ENCODE measurements around the gene REXO4. TPM values are rescaled to one million over a fixed set of nuclear protein-coding genes. Genes with fewer than 3 reads are reported as not detected.
"Not testable (repeated sequence)": the region's sequence is repeated elsewhere in the genome, so short reads cannot be mapped to it uniquely, and the experiment has no call there.

The REXO4 gene
- polyA plus RNA-seq, 4 donors, result 29.4 to 32.1 (median 30.7) TPM

GRCh38 chr9:133451865-133452264 is 34.1 kb upstream of the REXO4 start:
- DNase-seq (ENCODE audit: low read depth in 4 of 4, low spot score in 3 of 4), result not testable (repeated sequence)

DNA sequence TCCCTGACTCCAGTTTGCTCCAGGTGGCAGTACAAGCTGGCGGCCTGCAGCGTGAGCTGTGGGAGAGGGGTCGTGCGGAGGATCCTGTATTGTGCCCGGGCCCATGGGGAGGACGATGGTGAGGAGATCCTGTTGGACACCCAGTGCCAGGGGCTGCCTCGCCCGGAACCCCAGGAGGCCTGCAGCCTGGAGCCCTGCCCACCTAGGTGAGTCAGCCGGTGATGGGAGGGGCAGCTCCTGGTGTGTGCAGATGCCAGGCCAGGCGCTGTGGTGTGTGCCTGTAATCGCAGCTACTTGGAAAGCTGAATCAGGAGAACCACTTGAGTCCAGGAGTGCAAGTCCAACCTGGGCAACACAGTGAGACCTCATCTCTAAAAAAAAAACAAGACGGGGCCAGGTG is 31.9 kb upstream of the REXO4 start:
- DNase-seq (ENCODE audit: low read depth in 4 of 4, low spot score in 3 of 4), result no peak

GRCh38 chr9:133448487-133448972 is 30.7 kb upstream of the REXO4 start:
- DNase-seq (ENCODE audit: low read depth in 4 of 4, low spot score in 3 of 4), result no peak

DNA sequence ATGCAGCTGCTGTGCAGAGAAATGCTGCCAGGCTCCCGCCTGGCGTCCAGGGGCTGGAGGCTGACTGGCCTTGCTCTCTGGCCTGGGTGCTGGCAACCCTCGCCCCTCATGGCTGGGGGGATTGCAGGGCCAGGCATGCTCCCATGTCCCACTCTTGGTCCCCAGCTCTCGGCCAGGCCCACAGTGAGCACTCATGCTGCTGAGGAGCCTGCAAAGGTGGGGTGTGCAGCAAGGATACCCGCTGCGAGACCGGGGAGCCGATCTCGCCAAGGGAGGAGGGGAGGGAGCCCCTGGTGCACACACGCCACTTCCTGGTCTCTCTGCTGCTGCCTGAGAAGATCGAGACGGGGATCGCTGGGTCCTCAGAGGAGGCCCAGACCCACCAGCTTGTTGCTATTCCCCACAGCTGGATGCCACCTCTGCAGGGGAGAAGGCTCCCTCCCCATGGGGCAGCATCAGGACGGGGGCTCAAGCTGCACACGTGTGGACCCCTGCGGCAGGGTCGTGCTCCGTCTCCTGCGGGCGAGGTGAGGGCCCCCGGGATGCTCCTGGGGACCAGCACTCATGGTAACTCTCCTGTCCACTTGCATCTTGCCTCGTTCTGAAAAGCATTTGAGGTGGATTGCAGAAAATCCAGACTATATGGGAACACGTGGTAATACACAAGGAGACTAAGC is 27.6 kb upstream of the REXO4 start:
- no peak for DNase-seq (ENCODE audit: low read depth in 4 of 4, low spot score in 3 of 4)

DNA sequence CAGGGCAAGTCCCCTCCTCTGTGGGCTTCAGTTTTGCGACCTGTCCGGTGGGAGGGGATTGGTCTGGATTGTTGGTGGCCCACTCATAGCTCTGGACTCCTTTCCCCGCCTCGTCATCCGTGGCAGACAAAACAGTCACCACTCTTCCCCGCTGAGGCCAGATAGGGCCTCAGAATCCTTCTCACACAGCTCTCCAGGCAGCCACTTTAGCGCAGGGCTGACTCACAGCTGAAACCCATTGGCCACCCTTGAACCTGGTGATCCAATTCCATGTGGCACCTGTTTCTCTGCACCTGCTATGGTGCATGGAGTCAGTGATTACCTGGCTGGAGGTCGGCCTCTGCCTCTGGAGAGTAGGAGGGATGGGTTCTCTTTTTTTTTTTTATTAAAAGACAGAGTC is 26.2 kb upstream of the REXO4 start:
- DNase-seq (ENCODE audit: low read depth in 4 of 4, low spot score in 3 of 4), result no peak

DNA sequence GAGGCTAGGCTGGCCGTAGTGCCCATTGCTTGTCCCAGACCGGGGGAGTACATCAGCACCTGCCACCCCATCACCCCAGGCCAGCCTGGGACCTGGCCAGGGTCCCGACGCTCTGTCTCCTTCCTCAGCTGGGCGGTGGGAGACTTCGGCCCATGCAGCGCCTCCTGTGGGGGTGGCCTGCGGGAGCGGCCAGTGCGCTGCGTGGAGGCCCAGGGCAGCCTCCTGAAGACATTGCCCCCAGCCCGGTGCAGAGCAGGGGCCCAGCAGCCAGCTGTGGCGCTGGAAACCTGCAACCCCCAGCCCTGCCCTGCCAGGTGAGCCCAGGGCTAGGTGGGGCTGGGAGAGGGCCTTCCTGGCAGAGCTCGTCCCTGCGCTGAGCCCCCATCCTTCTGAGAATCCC is 25.4 kb upstream of the REXO4 start:
- DNase-seq (ENCODE audit: low read depth in 4 of 4, low spot score in 3 of 4), result no peak

GRCh38 chr9:133441571-133441970 is 23.8 kb upstream of the REXO4 start:
- DNase-seq (ENCODE audit: low read depth in 4 of 4, low spot score in 3 of 4), result no peak

DNA sequence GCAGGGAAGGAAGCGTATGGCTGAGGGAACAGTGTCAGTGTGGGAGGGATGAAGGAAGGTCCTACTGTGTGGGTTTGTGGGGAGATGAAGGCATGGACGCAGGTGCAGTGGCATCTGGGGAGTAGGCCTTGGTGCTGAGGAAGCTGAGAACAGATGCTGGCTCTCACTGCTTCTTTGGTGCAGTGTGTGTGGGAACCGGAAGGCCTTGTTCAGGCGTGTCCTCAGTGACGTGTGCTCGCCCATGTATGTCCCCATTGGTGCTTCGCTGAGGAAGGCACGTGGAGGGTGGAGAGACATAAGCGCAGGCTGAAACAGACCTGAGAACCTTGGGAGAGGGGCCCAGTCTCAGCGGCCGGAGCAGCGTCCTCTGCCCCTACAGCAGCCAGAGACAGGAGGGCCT is 23.1 kb upstream of the REXO4 start:
- DNase-seq (ENCODE audit: low read depth in 4 of 4, low spot score in 3 of 4), result no peak

DNA sequence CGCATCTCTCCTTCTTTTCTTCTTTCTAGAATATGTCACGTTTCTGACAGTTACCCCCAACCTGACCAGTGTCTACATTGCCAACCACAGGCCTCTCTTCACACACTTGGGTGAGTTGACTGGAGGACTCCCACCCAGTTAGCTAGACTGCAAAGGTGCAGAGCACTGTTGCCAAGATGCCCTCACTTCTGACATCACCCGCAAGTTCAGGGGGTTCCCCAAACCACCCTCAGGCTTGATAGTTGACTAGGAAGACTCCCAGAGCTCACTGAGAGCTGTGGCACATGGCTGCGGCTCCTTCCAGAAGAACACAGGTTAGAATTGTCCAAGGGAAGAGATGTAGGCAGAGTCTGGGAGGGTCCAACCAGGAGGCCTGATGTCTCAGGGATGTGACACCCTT is 21.5 kb upstream of the REXO4 start:
- DNase-seq (ENCODE audit: low read depth in 4 of 4, low spot score in 3 of 4), result no peak

DNA sequence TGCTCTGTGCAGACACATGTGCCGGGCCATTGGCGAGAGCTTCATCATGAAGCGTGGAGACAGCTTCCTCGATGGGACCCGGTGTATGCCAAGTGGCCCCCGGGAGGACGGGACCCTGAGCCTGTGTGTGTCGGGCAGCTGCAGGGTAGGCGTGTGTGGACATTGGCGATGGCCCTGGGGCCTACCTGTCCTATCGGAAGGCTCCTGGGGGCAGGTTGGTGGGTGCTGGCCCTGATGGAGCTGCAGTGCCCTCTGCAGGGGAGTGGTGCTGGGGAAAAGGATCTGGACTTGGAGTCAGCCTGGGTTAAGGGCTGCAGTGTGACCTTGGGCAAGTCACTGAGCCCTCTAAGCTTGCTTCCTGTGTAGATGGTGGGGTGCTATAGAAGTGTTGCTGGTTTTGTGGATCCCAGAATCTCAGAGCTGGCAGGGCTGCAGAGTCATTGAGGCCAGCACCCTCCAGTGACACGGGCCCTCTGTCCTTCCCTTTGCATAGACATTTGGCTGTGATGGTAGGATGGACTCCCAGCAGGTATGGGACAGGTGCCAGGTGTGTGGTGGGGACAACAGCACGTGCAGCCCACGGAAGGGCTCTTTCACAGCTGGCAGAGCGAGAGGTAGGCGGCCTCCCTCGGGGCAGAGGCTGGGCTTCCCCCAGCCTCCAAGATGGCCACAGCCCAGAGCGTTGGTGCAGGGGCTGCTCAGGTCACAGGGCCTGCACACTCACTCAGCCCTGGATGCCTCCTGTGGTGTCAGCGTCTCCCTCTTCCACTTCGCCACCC is 20.1 kb upstream of the REXO4 start:
- DNase-seq (ENCODE audit: low read depth in 4 of 4, low spot score in 3 of 4), result no peak

DNA sequence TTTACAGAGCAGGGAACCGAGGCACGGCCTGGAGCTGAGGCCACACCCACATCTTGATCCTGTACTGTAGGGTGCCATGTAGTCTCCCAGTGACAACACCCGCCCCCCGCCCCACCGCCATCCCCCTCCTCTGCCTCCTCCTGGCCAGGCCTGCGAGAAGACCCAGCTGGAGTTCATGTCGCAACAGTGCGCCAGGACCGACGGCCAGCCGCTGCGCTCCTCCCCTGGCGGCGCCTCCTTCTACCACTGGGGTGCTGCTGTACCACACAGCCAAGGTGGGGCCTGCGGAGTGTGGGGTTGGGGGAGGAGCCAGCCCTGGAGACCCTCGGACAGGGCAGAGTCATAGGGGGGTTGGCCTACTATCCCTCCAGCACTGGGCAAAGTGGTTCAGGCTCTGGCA is 18.9 kb upstream of the REXO4 start:
- no peak for DNase-seq (ENCODE audit: low read depth in 4 of 4, low spot score in 3 of 4)

- no peak for DNase-seq (ENCODE audit: low read depth in 4 of 4, low spot score in 3 of 4)
Measured at GRCh38 chr9:133433351-133433843, 15.6 kb upstream of the REXO4 start.

GRCh38 chr9:133430244-133430643 is 12.4 kb upstream of the REXO4 start:
- DNase-seq (ENCODE audit: low read depth in 4 of 4, low spot score in 3 of 4), result no peak

- DNase-seq (ENCODE audit: low read depth in 4 of 4, low spot score in 3 of 4), result peak in 1 of 4 donors; percentile 31
Measured at GRCh38 chr9:133429641-133430161, 11.9 kb upstream of the REXO4 start.

DNA sequence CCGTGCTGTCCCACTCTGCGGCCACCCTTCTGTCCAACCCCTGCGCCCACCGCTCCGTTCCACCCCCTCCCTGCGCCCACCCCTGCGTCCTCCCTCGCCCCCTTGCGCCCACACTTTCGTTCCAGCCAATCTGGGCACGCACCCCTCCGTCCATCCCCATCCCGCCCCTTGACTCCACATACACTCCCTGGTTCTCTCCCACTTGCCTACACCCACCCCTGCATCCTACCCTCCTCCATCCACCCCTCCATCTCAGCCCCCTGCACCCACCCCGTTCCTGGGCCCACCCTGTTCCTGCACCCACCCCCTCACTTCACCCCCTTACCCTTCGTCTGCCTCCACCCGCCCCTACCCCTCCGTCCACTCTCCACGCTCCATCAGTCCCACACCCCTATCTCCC is 11.4 kb upstream of the REXO4 start:
- DNase-seq (ENCODE audit: low read depth in 4 of 4, low spot score in 3 of 4), result no peak

GRCh38 chr9:133428617-133429101 is 10.8 kb upstream of the REXO4 start:
- DNase-seq (ENCODE audit: low read depth in 4 of 4, low spot score in 3 of 4), result peak in 2 of 4 donors; percentile 20 to 35

GRCh38 chr9:133427658-133428348 is 10.0 kb upstream of the REXO4 start:
- no peak for DNase-seq (ENCODE audit: low read depth in 4 of 4, low spot score in 3 of 4)

DNA sequence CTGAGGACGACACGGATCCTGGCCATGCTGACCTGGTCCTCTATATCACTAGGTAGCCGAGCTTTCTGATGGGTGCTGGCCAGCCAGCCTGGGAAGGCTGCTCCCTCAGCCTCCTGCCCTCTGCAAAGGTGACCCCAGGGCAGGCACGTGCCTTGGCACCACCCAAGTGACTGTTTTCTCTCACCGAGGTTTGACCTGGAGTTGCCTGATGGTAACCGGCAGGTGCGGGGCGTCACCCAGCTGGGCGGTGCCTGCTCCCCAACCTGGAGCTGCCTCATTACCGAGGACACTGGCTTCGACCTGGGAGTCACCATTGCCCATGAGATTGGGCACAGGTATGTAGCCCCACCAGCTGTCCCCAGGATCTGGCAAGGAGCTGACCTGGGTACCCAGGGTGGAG is 8.2 kb upstream of the REXO4 start:
- no peak for DNase-seq (ENCODE audit: low read depth in 4 of 4, low spot score in 3 of 4)

DNA sequence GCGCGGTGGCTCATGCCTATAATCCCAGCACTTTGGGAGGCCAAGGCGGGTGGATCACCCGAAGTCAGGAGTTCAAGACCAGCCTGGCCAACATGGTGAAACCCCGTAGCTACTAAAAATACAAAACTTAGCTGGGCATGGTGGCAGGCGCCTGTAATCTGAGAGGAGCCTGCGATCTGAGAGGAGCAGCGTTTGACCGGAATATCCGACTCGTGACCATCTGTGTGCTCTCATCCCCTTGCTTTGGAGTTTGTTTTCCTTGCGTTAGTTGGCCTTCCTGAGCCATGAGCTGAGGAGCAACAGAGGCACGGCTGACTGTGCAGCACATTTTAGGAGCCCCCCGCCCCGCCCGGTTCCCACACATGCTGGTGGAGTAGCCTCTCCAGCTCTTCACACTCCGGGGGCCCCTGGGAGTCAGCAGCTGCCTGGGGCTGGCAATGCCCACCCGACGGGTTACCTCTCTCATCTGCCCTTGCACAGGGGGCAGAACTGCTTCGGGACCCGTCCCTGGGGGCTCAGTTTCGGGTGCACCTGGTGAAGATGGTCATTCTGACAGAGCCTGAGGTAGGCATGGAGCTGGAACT is 7.3 kb upstream of the REXO4 start:
- DNase-seq (ENCODE audit: low read depth in 4 of 4, low spot score in 3 of 4), result no peak

DNA sequence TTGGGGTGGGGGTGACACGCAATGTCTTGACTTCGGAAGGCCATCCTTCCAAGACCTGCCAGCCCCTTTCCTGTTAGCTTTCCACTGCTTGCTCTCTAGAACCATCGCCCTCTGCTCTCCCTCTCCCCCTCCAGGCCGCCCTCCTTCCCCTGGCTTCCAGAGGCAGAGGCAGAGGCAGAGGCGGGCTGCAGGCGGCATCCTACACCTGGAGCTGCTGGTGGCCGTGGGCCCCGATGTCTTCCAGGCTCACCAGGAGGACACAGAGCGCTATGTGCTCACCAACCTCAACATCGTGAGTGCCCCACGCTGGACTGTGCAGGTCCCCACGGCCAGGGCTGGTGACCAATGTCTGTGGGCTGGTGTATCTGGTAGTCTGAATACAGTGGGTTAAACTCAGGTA is 6.4 kb upstream of the REXO4 start:
- DNase-seq (ENCODE audit: low read depth in 4 of 4, low spot score in 3 of 4), result no peak

DNA sequence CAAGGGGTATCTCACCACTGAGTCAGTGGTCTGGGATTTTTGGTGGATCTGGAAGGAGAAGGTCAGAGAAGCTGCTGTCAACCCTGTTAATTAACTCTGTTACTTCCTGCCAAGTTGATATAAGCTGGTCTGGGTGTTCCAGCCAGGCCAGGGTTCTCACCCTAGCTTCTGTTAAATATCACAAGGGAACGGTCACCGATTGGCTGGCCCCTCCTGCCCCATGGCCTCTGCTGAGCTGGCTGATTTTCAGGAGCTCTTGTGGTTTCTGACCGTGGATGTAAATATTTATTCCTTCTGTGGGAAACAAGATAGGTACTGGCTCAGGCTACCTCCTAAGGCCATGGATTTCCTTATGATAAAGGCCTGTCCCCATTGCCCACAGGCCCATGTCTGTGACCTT is 5.4 kb upstream of the REXO4 start:
- DNase-seq (ENCODE audit: low read depth in 4 of 4, low spot score in 3 of 4), result no peak

Data from right renal pelvis (tissue), 4 donors.